Upper lobe of left lung (tissue), 4 donors: ENCODE measurements around the gene PTGR3.

Experiments used
- POLR2A ChIP-seq, 4 donors: fragments of 450-650 bp; IDR thresholded peaks; one replicate each; pipeline ENCODE4 v1.5.1; 2016 to 2017; ENCODE audit warnings: antibody characterized with exemption in 4 of 4, mild to moderate bottlenecking in 2 of 4
- POLR2AphosphoS5 ChIP-seq, 2 donors: sonication (generic); formaldehyde crosslinking; IDR thresholded peaks; one replicate each; pipeline ENCODE4 v1.5.1; 2017; ENCODE audit warnings: antibody characterized with exemption in 2 of 2
- TF ChIP-seq, protein P1 (sequence below), 6 experiments: fragments of 450-650 bp in 4 of 6; fragments of 200-600 bp in 2 of 6; sonication (generic) in 2 of 6; IDR thresholded peaks; one replicate each; pipeline ENCODE4 v1.5.1; 2016 to 2019; ENCODE audit warnings: antibody characterized with exemption in 6 of 6

GRCh38 chr18:75201282-75202270 lies 7.4 kb downstream of the PTGR3 start:
- TF ChIP-seq POLR2AphosphoS5 (IDR thresholded peaks at IDR 0.05) (no peak), POLR2A (IDR thresholded peaks at IDR 0.05) (no peak)
- TF ChIP-seq, protein P1, sequence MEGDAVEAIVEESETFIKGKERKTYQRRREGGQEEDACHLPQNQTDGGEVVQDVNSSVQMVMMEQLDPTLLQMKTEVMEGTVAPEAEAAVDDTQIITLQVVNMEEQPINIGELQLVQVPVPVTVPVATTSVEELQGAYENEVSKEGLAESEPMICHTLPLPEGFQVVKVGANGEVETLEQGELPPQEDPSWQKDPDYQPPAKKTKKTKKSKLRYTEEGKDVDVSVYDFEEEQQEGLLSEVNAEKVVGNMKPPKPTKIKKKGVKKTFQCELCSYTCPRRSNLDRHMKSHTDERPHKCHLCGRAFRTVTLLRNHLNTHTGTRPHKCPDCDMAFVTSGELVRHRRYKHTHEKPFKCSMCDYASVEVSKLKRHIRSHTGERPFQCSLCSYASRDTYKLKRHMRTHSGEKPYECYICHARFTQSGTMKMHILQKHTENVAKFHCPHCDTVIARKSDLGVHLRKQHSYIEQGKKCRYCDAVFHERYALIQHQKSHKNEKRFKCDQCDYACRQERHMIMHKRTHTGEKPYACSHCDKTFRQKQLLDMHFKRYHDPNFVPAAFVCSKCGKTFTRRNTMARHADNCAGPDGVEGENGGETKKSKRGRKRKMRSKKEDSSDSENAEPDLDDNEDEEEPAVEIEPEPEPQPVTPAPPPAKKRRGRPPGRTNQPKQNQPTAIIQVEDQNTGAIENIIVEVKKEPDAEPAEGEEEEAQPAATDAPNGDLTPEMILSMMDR (IDR thresholded peaks at IDR 0.05): no peak
